Posterior cingulate gyrus (tissue), 11 donors: ENCODE data around the gene MMD.
"Not testable (repeated sequence)": the region's sequence is repeated elsewhere in the genome, so short reads cannot be mapped to it uniquely, and the experiment has no call there.

ENCODE experiments used
- DNase-seq, 10 donors: peaks; one replicate each; pipeline versions ENCODE4 v3.0.0 to v3.0.0-alpha.2; 2020 to 2021; ENCODE audit warnings: mixed read lengths in 3 of 10
- intact Hi-C: fragments of 100-400 bp; cut with DNase I; formaldehyde crosslinking; loops from one replicate; pipeline ENCODE4 v1.15.1; 2023

MMD gene

DNA sequence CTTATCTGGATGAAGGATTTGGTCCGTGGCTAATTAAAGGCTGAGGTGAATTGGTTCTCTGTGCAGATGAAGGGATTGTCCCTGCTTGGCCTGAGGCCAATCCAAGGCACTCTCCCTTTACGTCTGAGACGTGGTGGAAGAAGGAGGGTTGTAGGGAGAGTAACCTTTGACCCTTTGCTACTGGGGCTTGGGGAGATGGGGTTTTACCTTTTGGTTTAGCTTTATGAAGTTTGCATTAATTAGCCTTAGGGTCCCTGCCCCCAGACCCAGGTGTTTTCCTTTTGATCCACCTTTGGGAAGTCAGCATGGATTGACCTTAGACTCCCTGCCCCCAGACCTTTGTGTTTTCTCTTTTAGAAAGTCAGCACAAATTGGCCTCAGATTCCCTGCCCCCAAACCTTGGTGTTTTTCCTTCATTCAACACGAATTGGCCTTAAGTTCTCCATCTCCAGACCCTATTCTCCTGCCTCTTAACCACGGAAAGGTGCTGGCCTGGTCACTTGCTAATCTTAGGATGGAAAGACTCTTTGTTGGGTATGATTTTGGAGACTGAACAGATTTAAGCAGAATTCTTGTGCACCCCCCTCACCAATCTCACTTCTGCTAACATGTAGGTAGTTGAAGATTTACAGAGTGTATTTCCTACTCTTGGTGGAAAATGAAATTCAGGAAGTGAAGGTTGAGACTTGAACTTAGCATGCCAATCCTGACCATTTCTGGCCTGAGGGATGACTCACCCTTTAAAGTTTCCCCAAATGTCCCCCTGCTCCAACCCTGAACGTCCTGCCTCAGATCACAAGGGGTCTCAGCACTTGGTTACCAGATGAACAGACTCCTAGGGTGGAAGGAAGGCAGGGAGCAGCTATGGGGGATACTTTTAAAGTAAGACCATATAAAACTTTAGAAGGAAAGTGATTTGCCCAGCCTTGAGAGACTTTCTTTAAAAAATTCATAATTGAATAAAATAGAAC lies 23.1 kb upstream of the MMD start:
- intact Hi-C loops: no loop called here
- DNase-seq: no peak

DNA sequence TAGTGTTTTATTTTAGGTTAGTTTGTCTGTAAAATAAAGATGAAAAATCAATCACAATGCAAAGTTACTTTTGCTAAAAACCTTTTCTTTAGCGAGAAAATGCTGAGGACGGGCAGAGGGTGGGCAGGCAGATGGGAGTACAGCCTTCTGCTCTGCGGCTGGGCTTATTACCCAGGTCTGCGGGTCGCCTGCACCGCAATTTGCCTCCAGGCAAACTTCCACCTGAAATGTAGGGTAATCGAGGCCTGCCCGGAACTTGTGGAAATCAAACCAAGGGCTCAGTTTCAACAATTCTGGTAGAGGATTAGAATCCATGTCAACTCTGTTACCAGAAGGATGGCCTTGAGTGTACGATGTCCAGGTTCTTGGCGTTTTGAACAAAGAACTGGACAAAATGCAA lies 22.3 kb upstream of the MMD start:
- intact Hi-C loops: no loop called here
- no peak for DNase-seq

DNA sequence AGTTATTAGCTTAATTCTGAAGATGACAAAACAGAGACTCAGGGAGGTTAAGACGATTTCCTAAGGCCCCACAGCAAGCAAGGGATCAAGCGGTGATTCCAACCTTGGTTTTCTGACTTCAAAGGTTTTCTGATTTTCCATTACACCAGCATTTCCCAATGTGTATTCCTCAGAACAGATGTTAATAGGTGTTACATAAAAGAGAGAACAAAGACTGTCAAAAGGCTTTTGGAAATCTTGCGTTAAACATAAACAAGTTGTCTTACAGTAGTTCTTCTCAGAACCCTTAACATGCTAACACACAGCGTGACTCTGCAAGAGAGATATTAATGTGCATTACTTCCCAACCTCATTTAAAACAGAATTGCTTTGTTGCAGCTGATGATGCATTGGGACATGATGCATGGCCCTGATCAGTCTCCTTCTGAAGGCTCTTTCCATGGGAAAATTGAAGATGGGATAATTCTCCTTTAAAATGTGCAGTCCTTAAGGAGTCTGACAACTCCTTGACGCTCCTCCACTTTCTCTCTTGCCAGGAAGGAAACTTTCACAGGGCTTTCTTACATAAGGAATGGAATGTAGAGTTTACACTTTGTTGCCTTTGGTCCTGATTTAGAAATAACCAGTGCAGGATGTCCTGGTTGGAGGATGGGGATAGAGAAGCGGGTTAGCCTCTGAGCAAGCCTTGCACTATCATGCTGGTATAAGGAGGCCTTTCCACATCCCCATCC lies 21.5 kb upstream of the MMD start:
- intact Hi-C loops: no loop called here
- no peak for DNase-seq

DNA sequence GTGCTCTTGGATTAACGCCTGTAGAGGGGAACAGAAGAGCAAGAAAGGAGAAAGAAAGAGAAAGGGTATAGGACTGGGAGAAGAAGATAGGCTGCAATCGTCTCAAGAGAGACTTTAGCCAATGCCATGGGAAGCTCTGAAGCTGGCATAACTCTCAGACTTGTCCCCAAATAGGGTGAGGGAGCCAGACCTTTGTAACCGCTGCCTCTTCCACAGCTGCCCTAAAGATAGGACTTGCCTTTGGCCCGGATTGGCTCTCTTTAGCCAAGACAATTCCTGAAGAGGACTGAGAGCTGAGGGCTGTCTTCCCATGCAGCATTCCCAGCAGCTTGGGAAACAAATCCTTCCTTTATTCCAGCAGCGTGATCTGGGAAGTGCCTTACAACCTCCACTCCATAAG lies 20.8 kb upstream of the MMD start:
- no peak for DNase-seq
- intact Hi-C loops: no loop called here

DNA sequence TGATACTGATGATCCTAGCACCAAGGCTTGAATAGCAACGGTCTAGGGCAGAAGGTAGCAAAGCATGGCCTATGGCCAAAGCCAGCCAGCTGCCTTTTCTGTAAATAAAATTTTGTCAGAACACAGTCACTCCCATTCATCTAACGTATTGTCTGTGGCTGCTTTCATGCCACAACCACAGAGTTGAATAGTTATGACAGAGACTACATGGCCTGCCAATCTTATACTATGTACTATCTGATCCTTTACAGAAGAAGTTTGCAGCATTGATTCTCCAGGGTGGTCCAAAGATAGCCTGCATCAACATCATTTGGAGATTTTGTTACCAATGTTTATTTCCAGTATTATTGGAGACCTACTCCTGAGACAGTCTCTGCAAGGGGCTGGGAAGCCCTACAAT lies 19.9 kb upstream of the MMD start:
- DNase-seq: no peak
- intact Hi-C loops: no loop called here

DNA sequence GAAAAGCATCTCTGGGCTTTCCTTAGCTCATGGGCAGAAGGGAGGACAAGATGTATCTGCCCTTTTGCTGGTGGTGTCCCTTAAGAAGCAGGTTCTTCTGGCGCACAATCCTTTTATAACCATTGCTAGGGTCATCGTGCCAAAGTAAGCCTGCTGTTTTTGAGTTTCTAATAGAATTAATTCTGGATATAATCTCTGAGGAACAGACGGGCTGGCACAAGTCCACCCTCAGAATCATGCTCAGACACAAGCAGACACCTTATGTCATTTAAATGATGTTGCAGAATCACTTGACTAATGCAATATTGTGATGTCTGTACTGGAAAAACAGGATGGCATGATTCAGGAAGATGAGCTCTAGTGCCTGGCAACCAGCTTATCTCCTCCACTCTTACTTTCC lies 18.8 kb upstream of the MMD start:
- intact Hi-C loops: no loop called here
- DNase-seq: no peak

DNA sequence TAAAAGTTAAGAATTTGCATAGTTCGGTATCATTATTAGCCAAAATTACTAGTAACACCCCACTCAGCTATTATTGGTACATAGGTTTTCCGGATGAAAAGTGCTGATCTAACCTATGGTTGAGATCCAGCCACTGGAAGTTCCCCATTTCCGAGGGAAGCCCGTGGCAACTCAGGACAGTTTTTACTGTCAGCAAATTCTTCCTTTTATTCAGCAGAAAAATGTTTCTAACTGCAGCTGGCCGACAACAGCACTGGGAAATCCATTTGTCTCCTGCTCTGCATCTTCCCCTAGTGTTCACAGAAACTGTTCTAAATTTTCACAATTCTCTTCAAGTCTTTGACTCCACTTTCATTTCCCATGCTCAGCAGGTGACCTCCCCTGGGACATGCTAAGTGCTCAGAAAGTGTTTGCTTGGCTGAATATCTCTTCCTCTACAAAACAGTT lies 15.5 kb upstream of the MMD start:
- DNase-seq: peak in 1 of 10 donors; percentile 17
- intact Hi-C loops: no loop called here

DNA sequence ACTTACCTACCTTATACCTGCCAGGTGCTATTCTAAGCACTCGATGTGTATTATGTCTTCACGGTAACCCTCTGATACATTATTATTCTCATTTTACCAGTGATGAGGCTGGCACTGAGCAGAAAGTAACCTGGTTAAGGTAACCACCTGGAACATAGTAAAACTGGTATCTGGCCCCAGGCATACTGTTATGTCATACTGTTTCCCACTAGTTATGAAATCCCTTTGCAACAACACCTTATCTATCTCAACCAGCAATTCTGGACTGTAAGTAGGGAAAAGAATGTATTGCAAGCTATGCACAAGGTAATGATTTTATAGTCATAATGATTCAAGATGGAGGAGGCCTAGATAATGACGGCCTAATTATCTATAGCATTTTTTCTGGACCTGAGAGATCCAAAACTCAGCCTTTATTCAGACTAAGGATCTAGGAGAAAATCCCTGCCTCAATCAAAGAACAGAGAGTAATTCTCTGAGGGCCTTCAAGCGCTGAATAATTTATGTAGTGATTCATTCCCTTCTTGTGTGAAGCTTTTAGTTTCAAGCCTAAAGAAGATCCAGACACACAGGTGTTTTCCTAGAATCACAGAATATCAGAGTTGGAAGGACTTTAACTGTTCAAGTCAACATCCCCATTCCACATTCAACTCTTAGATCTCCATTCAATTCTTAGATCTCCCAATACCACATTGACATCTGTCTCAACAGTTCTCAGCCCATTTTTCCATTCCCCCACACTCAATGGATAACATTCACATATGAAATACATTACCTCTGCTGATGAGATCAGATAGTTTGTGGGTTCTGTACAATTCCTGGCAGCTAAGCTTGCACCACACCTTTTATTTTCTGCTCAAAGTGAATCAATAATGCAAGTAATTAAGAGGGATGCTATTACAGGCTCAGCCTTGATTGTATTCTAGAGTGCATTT lies 14.9 kb upstream of the MMD start:
- DNase-seq: no peak
- intact Hi-C loops: no loop called here

DNA sequence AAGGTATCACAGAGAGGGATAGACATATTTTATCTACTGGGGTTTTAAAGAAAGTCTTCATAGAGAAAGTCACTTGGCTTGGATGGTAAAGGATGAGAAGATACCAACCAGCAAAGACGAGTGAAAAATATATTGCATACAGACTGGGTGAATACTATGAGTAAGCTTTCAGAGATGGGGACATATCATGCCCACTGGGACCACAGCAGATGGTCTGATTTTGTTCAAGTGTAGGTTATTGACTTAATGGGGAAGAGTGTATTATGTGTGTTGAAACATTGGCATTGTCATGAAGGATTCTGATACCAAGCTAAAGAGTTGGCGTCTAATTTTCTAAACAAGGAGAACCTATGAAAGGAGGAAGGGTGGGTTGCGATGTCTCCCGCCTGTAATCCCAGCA lies 13.8 kb upstream of the MMD start:
- intact Hi-C loops: no loop called here
- no peak for DNase-seq

DNA sequence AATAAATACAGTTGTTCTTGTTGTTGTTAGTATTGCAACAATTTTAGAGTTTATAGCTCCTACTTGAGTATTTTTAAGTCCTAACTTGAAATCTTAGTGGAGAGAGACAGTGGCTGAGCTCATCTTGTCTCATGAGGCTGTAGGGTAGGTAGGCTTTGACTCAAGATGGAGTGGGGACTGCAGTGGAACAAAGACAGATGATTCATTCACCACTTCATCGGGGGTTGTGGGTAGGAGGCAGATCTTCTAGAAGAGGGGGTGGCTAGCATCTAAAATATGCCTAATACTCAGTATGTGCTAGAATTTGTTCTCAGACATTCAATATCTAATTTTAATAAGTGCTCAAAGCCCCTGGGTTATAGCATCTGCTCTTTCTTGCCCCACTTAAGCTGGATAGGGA lies 13.1 kb upstream of the MMD start:
- intact Hi-C loops: no loop called here
- no peak for DNase-seq

DNA sequence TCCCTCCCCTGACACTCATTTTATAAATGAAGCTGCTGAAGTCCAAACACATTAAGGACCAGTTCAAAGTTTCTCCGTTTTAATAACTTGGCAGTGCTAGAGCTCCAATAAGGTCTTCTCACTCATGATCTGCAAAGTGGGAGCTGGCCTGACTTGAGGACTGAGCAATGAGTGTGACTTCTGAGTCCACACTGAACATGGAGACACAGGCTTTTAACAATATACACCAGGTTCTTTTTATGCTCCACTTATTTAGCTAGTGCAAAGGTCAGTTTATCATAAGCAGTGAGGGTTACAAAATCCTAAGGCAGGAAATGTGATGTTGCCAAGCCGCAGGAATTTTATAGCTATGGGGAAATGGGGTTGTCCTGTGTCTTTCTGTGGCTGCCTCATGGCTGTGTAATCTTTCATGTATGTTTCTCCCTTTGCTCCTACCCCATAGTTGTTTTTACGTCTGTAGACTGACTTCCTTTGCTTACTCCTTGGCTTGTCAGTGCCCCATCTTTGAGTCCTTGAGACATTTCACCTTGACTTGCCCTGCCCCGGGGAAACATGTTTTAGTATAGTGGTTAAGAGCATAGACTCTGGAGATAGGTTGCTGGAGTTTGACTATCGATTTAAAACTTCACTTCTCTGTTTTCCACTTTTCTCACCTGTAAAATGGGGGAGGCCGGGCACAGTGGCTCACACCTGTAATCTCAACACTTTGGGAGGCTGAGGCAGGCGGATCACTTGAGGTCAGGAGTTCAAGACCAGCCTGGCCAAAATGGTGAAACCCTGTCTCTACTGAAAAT lies 12.2 kb upstream of the MMD start:
- intact Hi-C loops: no loop called here
- no peak for DNase-seq

DNA sequence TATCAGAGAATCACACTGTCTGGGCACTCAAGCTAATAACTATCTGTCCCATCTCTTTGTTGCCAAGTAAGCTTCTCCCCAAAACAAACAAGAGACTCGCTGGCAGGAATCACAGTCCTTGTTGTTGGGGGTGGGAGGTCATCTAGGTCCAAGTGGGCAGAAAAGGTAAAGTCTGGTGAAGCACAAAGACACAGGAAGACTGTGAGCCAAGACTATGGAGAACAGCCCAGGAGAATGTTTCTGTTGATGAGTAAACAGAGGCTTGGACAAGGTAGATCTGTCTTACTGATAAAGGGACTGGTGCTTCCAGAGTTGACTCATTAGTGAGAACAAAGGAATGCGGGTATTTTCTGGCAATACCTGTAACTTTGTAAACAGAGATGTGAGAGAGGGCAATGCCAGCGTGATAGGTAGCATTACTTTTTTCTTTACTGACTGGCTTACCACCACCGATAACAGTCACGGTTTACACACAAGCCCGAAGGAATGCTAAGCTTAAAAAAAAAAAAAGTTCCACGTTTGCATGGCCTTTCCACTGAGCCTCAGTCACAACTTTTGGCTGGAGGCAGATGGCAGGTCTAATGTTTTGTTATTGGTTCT lies 11.5 kb upstream of the MMD start:
- intact Hi-C loops: no loop called here

DNA sequence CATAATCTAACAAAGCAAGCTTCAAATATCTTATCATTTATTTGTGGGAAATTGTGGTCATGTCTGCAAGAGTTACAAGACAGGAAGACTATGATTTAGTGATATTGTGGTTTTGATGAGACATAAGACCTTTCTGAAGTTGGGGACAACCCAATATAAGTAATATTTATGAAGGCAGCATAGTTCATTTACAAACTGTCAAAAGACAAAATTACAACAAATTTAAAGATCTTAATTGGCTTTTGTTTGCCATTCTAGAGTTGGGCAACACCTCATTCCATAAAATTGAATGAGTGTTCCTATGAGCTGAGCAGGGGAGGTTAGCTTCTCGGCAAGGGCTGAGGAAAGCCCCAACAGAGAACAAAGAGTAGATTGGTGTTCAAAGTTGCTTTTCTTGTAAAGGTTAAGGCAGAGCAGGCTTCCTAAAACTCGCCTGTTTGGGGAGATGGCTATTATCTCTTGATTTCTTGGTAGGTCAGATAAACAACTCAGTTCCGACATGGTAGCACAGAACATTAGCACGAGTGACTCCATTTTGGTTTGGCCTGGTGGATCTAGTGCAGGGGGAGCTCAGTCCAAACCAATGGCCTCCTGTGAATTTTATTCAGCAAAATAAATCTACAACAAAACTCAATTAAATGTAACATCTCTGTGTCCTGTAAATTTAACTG lies 10.9 kb upstream of the MMD start:
- intact Hi-C loops: no loop called here
- no peak for DNase-seq

More for the DNA sequence above, 11.5 kb upstream of the MMD start:
- no peak for DNase-seq

DNA sequence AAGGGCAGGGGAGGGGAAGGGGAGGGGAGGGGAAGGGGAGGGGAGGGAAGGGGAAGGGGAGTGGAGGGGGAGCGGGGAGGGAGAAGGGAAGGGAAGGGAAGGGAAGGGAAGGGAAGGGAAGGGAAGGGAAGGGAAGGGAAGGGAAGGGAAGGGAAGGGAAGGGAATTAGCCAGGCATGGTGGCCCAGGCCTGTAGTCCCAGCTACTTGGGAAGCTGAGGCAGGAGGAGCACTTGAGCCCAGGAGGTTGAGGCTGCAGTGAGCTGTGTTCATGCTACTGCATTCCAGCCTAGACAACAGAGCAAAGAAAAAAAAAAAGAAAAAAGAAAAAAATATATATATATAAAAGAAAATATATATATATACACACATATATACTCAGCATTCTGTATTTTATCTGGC lies 10.3 kb upstream of the MMD start:
- intact Hi-C loops, DNase-seq: not testable (repeated sequence)

DNA sequence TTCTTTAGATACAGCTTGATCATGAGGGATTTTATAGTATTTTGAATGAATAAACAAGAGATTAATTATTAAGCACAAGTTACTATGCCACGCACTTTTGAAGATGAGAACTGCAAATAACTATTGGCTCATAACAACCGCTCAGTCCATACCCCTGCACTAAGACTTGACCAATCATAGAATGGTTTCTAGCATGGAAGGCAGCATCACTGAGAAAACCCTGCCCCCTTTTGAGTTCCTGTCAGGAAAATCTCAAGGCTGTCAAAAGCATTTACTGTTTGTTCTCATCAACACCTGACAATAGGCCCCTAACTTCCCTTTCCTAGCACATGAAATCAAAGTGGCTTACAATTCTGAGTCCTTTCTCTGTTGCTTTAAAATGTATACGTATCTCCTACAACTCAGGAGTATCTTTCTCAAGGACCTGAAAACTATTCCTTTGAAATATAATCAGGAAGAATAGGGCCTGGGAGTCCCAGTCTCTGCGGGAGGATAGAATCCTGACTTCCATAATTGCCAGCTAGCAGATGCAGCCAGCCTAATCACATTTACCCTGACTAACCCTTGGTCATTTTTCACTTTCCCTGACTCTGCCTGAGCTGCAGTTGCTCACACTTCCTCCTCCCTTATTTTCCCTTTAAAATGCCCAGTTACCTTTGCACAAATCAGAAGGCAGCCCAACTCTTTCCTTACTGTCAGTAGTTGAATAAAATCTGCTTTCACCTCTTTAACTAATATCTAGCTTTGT lies 9.1 kb upstream of the MMD start:
- intact Hi-C loops: no loop called here
- DNase-seq: no peak

DNA sequence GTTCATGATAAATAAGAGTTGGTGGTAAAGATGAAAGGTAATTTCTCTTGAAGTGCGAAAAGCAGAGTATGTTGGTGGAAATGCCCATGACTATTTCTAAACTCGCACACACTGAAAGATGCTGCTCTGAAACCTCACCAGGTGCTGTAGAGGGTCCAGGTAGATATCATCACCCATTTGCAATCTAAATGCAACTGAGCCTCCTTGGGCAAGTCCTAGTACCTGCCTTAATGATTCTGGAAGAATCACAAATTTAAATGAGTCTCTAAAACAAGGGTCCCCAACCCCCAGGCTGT lies 5.9 kb upstream of the MMD start:
- intact Hi-C loops: no loop called here
- DNase-seq: no peak

DNA sequence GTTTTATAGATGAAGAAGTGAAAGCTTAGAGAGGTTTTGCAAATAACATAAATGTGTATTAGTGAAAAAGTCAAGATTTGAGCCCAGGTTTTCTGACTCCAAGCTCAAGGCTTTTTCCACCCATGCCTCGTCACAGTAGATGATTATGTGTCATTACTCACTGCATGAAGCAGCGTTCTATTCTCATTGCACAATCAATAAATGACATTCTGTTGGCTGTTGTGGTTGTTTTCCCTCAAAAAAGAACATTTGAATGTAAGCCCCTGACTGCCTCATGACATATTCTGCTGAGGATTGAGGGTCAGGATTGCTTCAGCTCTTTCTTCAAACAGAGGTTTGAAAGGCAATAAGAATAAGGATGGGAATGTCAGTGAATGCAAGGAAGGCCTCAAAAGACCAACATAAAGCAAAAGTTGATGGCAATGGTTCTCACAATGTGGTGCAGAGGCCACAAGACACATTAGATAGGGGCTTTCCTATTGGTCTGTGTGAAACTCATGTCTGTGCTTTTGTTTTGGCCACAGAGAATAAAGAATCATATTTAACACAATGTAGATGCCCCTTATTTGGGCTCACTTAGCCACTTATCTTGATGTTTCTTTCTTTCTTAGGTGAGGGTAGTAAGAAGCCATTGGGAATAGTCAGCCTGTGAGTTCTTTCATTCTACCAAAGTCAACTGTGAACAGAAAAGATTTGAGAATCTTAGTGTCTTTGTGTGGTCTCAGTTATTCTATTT lies 5.4 kb upstream of the MMD start:
- no peak for DNase-seq
- intact Hi-C loops: no loop called here
